ENCODE data around the gene PTGR1. TPM values are rescaled to one million over a fixed set of nuclear protein-coding genes. Genes with fewer than 3 reads are reported as not detected.
"Not testable (repeated sequence)": the region's sequence is repeated elsewhere in the genome, so short reads cannot be mapped to it uniquely, and the experiment has no call there.

Gene PTGR1
- total RNA-seq, 2 donors from 2014 or later, result 20.3 to 30.9 TPM

DNA sequence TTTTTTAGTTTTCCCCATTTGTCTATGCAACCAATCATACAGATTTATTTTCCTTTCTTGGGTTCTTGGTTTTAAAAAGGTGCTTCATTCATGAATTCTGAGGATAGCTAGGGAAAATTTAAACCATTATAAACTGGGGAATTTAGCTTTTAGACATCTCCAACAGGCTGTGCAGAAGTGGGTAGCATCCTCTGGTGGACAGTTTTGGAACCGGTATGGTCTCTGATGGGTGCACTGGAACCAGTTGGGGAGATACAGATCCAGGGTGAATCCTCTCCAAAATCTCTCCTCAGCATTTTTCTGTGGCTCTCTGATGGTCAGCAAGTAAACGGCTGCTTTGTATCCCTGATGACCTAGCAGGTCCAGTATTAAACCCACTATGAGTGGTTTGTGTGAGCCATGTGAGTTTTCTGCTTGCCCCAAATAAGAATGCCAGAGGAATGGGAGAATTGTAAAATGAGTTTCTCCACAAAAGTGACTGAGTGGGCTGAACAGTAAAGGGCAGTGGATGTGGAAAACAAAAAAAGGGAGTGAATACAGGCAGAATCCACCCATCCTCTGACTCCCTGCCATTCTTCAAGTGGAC lies 22.5 kb upstream of the PTGR1 start:
- no peak for DNase-seq (ENCODE audit: low spot score)

DNA sequence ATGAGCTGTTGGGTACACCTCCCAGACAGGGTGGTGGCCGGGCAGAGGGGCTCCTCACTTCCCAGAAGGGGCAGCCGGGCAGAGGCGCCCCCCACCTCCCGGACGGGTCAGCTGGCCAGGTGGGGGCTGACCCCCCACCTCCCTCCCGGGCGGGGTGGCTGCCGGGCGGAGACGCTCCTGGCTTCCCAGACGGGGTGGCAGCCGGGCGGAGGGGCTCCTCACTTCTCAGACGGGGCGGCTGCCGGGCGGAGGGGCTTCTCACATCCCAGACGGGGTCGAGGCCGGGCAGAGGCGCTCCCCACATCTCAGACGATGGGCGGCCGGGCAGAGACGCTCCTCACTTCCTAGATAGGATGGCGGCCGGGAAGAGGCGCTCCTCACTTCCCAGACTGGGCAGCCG lies 17.9 kb upstream of the PTGR1 start:
- intact Hi-C loops (cut with DNase I), result not testable (repeated sequence)

More for the DNA sequence above, 22.5 kb upstream of the PTGR1 start:
- intact Hi-C loops (cut with DNase I), result no loop called here

DNA sequence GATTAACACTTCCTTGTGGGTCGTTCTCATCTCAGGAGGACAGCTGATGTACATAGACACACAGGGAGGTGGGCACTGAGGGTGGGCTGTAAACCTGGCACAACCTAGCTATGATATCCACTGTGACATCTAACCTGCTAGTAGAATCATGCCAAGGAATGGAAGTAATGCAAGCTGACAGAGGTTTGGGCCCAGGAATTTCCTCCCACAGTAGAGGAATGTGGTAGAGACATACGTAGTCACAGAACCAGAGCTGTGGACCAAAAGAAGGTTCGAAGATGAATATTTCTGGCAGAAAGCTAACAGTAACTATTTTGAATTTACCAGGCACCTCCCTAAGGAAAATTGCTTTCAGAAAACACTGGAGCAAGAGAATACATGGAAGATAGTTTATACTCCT lies 16.5 kb upstream of the PTGR1 start:
- intact Hi-C loops (cut with DNase I), result no loop called here
- no peak for DNase-seq (ENCODE audit: low spot score)

More for the DNA sequence above, 17.9 kb upstream of the PTGR1 start:
- DNase-seq (ENCODE audit: low spot score), result not testable (repeated sequence)

DNA sequence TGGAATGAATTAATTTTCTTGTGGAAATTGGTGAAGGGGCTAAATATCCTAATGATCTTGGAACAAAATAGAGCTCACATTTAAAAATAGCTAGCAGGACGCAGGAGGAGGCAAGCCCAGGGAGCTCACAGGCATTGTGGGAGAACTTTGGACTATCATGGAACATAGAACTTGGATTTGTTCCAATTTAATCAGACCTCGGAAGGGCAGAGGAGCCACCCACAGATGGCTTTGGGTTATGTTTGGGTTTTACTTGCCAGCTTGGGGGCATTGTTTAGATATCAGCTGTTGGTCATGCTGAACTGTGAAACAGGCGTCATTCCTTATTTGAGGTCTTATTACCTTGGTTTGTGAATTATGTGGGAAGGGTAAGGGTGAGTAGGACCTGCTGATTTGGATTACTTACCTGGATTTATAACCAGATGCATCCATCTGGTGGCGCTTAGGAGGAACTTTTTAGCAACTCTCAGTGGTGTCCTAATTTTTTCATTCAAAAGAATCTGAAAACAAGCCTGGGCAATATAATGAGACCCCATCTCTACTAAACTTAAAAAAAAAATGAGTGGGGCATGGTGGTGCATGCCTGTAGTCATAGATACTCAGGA lies 14.1 kb upstream of the PTGR1 start:
- DNase-seq (ENCODE audit: low spot score), result no peak
- intact Hi-C loops (cut with DNase I), result no loop called here

DNA sequence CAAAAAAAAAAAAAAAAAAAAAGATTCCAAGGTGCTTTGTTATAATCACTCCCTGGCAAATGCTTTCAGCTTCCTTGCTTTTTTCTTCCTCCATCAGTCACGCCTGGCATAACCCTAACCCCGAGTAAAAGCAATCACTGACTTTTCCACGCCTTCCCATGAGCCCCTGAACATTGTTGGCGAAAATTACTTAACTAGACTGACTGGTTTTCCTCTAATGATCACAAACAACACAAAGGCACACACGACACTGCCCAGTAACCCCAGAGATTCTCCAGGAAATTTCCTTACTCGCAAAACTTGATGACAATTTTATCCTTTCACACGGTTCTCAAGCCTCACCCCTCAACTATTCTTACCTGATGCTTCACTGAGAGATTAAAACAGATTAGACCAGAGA lies 11.4 kb upstream of the PTGR1 start:
- no peak for DNase-seq (ENCODE audit: low spot score)
- intact Hi-C loops (cut with DNase I), result no loop called here

DNA sequence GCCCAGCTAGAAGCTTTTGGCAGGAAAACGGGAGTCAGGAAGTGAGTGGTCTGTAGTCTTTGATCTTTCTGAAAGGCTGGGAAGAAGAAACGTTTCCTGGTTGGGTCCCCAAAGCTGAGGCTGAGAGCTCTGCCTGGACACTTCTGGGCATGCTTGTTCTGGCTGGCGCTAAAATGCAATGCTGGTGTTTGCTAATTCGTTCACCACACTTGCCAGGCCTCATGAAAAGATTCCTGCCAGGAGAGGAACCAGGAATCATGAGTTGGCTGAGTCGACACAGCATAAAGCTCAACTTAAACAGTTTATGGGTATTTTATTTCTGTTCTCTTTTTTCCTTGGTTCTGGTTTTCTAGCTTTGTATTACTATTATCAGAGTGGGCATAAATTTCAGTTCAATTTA lies 10.7 kb upstream of the PTGR1 start:
- DNase-seq (ENCODE audit: low spot score), result no peak
- intact Hi-C loops (cut with DNase I), result no loop called here

DNA sequence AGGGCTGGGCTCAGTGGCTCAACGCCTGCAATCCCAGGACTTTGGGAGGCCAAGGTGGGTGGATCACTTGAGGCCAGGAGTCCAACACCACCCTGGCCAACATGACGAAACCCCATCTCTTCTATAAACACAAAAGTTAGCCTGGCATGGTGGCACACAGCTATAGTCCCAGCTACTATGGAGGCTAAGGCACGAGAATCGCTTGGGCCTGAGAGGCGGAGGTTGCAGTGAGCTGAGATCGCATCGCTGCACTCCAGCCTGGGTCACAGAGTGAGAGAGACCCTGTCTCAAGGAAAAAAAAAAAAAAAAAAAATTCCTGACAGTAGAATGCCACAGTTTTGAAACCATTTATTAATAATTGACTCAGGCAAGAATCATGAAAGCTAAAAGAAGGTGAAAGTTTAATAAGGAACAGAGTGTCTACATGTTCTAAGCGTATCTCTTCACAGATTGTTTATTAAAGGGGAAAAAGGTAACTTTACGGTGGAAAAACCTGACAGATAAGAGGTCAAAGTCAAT lies 5.7 kb upstream of the PTGR1 start:
- DNase-seq (ENCODE audit: low spot score), result no peak
- intact Hi-C loops (cut with DNase I), result no loop called here

DNA sequence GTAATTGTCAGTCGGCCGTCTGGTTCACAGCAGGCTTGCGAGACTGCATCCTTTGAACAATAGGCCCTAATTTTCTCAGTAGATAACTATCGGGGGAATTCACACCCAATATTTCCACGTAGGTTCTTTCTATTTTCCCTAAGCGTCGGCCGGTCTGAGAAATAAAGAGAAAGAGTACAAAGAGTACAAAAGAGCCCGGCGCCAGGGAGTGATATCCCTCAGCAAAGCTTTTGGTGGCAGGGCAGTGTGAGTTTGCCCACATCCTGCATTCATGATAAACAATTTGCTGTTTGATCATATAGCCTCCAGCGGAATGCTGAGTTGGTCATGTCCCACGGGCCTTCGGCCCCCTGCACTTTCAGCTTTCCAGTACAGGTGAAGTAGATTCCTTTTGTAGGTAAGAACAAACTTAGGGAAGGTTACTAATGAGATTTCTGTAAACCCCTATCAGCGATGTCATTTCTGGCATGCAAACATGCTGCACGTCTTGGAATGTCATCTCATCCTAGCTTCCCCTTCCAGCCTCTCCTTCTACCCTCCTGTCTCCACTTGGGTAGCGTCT lies 4.7 kb upstream of the PTGR1 start:
- intact Hi-C loops (cut with DNase I), result loop anchor here in 1 of 2 donors (1.0 kb wide), 1 partner anchor 35 kb away; no protein-coding TSS in a partner anchor
- DNase-seq (ENCODE audit: low spot score), result no peak

DNA sequence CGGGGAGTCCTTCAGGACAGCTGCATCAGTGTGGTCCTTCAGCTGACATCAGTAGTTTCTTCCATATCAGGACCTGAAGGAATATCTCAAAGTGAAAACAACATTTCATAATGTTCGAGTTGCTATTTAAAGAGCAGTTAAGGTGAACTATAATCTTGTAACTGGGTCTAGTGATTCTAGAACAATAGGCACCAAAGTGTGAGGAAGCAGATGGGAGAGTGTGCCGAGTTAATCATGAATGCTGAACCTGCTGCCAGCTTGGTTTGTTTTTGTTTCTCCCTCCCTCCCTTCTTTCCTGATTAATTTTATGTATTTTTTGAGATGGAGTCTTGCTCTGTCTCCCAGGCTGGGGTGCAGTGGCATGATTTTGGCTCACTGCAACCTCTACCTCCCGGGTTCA lies 3.6 kb upstream of the PTGR1 start:
- DNase-seq (ENCODE audit: low spot score), result no peak
- intact Hi-C loops (cut with DNase I), result no loop called here

DNA sequence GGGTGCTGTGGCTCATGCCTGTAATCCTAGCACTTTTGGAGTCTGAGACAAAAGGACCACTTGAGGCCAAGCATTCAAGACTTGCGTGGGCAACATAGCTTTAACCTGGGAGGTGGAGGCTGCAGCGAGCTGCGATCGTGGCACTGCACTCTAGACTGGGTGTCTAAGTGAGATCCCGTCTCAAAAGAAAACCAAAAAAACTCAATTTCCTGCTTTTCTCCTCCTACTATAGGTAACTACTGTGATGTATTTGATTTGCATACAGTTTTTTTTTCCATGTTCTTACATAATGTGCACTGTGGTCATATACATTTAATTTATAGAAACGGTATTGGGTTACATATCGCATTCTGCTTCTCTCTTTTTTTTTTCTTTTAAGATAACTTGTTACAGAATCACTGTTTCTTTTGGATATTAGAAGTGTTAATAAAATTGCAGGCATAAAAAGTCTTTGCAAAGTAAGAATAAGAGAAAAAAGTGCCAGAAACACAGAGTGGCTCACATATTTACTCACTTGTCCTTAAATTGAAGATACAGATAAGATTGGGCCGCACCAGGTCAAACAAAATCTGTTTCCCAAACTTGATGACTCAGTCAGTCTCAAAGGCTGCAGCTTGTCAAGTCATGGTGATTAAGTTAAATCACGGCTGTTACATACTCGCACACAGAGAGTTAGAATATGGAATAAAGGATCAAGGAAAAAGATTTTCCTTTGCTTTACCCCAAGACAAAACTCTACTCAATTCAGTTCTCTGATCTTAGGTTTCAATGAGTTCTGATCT lies 2.0 kb upstream of the PTGR1 start:
- intact Hi-C loops (cut with DNase I), result no loop called here
- no peak for DNase-seq (ENCODE audit: low spot score)

DNA sequence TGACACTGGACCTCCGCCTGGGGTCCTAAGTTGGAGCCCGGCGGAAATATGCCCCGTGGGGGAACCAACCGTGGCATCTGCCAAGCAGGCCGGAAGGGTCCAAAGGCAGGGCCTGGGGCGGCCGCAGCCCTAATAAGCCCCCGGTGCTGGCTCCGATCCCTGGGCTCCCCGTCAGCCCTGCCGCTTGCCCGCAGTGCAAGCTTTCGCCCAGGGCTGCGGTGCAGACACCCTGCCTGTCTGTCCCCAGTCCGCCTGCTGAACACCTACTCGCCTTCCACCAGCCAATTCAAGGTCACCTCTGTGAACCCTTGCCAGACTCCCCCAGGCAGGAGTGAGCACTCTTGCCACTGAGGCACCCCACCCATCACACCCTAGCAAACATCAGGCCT lies 502 bp upstream of the PTGR1 start:
- DNase-seq (ENCODE audit: low spot score), result no peak
- intact Hi-C loops (cut with DNase I), result no loop called here

DNA sequence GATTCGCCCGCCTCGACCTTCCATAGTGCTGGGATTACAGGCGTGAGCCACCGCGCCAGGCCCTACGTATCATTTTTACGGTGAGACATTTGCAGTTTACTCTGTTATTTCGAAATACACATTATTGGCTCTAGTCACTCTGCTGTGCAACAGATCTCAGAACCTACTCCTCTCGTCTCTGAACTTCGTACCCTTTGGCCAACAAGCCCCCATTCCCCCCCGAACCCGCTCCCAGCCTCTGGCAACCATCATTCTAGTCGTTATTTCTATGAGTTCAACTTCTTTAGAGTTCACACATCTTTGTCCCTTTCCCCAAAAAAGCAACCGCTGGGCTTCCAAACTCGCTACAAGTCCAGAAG lies 735 bp downstream of the PTGR1 start:
- DNase-seq (ENCODE audit: low spot score), result peak; percentile 82
- intact Hi-C loops (cut with DNase I), result no loop called here

DNA sequence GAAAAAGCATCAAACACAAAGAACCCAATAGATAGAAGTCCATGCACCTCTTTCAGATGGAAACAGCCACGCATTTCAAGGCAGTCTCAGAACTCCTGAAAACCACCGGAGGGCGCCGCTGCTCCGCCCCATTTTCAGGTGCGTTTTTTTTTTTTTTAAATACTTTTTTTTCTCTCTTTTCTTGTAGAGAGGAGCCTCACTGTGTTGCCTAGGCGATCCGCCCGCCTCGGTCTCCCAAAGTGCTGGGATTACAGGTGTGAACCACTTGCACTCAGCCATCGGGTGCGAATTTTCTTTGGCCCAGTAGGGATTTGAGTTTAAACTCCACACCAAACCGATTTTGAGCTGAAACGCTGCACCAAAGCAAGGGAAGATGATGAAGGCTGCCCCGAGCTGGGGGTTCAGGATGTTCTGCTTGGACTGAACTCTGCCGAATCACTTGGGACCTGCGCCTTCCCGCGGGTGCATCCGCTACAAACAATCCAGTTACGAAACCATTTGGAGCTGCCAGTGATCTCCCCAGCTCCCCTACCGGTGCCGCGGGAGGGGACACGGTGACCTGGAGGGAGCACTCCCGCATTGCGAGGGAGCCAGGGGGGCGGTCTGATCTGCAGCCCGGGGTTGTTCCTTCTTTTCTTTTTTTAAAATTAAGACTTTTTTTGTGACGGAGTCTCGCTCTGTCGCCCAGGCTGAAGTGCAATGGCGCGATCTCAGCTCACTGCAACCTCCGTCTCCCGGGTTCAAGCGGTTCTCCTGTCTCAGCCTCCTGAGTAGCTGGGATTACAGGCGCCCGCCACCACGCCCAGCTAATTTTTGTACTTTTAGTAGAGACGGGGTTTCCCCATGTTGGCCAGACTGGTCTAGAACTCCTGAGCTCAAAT lies 1.4 kb downstream of the PTGR1 start:
- peak; percentile 85 for DNase-seq (ENCODE audit: low spot score)
- intact Hi-C loops (cut with DNase I), result no loop called here

DNA sequence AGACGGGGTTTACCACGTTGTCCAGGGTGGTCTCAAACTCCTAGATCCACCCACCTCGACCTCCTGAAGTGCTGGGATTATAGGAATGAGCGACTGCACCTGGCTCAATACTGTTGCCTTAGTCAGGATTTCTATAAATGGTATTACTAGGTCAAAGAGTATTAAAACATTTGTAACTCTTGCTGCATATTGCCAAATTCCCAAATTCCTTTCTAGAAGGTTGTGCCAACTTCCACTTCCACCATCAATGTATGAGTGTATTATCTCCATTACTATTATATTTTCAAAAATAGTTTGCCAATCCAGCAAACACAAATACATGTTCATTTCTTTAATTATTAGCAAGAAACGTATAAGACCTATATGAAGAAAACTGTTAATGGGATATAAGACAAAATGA lies 10.6 kb downstream of the PTGR1 start:
- intact Hi-C loops (cut with DNase I), result no loop called here
- DNase-seq (ENCODE audit: low spot score), result no peak

DNA sequence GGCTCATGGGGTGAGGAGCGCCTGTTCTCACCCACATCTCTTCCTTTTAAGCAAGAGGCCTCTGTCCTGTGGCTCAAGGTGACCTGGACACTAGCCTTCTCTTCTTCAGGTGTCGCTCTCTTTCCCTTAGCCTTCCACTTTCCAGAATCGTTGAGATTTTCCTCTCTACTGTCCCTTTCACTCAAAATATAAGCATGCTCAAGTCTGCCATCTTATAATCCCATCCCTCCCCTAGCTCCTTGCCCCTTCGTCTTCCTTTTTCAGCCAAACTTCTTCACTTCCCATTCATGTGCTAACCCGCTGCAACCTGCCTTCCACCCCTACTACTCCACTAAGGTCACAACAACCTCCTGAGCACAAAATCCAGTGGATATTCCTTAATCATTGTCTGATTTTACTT lies 13.1 kb downstream of the PTGR1 start:
- intact Hi-C loops (cut with DNase I), result no loop called here
- no peak for DNase-seq (ENCODE audit: low spot score)

DNA sequence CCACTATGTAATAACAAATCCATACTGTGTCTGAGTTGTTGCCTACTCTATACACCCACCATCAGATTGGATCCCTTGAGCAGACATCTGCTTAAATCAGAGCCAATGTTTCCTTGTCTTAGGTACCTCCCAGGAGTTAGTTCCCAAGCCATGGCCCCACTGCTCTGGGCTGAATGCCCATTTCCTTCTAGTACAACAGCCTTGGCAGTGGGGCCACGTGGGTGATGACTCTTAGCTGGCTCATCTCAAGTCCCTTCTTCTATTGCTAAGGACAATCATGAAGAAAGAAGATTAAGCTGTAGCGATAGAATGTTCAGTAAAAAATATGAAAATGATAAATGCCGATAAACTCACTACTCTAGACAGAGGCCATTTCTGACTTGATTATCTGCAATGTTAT lies 16.6 kb downstream of the PTGR1 start:
- intact Hi-C loops (cut with DNase I), result no loop called here
- DNase-seq (ENCODE audit: low spot score), result no peak

DNA sequence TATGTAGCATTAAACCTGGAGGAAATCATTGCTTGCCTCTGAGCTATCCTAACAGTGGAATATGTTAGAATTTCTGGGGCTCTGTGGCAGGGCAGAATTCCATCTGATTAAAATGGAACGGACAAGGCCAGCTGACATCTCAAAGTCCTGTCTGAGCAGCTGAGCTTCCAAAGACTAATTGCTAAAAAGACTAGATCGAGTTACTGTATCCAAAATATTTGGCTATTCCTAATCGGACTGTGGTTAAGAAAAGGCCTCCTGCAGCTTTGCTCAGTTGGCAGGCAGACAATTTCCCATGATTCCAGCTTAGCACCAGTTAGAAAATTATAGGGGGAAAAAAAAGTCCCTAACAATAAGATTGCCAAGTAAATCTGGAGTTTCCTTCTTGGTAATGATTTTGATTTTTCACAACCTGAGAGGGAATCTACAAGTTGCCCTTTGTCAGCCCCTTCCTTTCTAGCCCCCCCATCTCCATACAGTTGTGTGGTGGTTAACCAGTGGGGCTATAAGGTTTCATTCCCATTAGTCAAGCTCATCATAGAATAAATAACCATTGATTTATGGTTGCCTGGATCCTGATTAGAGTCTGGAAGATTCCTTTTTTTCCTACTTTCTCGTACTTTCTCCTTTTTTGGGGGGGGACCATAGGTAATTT lies 26.4 kb downstream of the PTGR1 start:
- intact Hi-C loops (cut with DNase I), result no loop called here
- no peak for DNase-seq (ENCODE audit: low spot score)

DNA sequence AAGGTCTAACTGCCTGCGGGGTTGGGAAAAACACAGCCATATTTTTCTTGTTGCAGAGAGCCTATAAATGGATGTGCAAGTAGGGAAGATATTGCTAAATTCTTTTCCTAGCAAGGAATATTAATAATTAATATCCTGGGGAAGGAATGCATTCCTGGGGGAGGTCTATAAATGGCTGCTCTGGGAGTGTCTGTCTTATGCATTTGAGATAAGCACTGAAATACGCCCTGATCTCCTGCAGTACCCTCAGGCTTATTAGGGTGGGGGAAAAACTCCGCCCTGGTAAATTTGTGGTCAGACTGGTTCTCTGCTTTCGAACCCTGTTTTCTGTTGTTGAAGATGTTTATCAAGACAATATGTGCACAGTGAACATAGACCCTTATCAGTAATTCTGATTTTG lies 31.3 kb downstream of the PTGR1 start:
- intact Hi-C loops (cut with DNase I); DNase-seq (ENCODE audit: low spot score): not testable (repeated sequence)

DNA sequence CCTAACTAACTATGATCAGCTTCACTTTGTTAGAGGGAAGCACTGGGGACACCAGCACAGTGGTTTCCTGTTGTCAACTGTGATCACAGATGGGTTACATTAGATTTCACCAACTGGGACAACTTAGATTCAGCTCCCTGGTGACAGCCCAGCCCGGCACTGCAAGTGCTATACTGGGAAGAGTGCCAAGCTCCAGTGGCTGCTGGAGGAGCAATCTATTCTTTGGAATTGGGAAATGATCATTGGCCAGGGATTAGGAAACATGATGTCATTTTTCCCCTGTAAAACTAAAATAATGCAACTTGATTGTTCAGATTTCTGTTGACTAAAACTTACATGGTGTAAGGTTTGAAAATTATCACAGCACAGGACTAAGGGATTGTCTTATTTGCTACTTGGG lies 33.2 kb downstream of the PTGR1 start:
- DNase-seq (ENCODE audit: low spot score), result no peak
- intact Hi-C loops (cut with DNase I), result no loop called here
